GM23248 (cell line): ENCODE measurements around the gene SMYD1.

Experiments
- EZH2 ChIP-seq: fragments of 200-600 bp; sonication (generic); IDR thresholded peaks from 2 replicates; pipeline ENCODE4 v1.6.1; 2018; ENCODE audit warnings: antibody characterized with exemption, mild to moderate bottlenecking; ENCODE audit not compliant: insufficient read depth, poor library complexity, severe bottlenecking
- EZH2phosphoT487 ChIP-seq: fragments of 200-600 bp; sonication (generic); IDR thresholded peaks from 2 replicates; pipeline ENCODE4 v1.6.1; 2018; ENCODE audit warnings: antibody characterized with exemption, moderate library complexity, mild to moderate bottlenecking, low read depth; ENCODE audit not compliant: insufficient read depth

DNA sequence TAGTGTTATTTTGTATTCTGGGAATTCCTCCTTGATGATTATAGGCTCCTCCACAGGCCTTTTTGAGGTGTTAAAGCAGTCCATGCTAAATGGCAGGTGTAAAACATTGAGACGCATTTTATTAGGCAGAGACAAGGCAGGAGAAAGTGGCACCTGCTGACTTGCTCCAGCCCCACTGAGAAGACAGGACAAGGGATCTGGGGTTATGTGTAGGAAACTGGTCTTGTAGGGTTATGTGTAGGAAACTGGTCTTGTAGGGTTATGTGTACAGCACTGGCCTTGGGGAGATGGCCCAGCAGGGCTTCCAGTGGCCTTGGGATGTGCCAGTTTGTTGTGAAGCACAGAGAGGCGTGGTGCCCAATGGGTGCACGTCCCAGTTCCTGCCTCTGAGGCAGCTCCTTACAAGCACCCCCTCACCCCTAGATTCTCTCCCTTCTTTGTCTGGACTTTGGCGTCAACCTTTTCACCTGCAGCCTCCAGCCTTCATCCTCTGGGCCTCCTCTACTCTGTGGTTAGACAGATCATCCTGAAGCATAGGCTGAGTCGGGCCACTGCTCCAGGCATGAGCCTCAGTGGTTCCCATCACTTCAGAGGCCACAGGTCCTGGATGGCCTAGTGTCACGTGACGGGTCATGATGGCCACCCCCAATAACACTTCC is 61.2 kb downstream of the SMYD1 start:
- TF ChIP-seq EZH2 (no peak), EZH2phosphoT487 (no peak)
